Nephron (organoid): Measurements from ENCODE around the gene SIRT1.

Experiments used
- H3K27ac Mint-ChIP-seq, 3 experiments: 2 replicates each; pipeline ENCODE4 v1.8.0; 2020; ENCODE audit warnings: mixed read lengths in 3 of 3, mild to moderate bottlenecking in 2 of 3, moderate library complexity in 1 of 3
- H3K27me3 Mint-ChIP-seq: 2 replicates; pipeline ENCODE4 v1.8.0; 2021; ENCODE audit warnings: low read depth, mild to moderate bottlenecking, moderate library complexity, mixed read lengths
- H3K36me3 Mint-ChIP-seq: 2 replicates; pipeline ENCODE4 v1.8.0; 2020; ENCODE audit warnings: low read depth, mixed read lengths
- H3K4me1 Mint-ChIP-seq: 2 replicates; pipeline ENCODE4 v1.8.0; 2020; ENCODE audit warnings: mixed read lengths
- H3K4me3 Mint-ChIP-seq, 3 experiments: 2 replicates each; pipeline ENCODE4 v1.8.0; 2020; ENCODE audit warnings: mild to moderate bottlenecking in 3 of 3, mixed read lengths in 3 of 3, moderate library complexity in 2 of 3
- H3K9me3 Mint-ChIP-seq: 2 replicates; pipeline ENCODE4 v1.8.0; 2020; ENCODE audit warnings: mixed read lengths
- TF ChIP-seq, protein P1 (sequence below), 3 experiments: fragments of 200-600 bp; sonication (generic); IDR thresholded peaks; one replicate each; pipeline ENCODE4 v1.5.0; 2021; ENCODE audit warnings: antibody characterized with exemption in 3 of 3; ENCODE audit not compliant: unreplicated experiment in 3 of 3

The SIRT1 gene

DNA sequence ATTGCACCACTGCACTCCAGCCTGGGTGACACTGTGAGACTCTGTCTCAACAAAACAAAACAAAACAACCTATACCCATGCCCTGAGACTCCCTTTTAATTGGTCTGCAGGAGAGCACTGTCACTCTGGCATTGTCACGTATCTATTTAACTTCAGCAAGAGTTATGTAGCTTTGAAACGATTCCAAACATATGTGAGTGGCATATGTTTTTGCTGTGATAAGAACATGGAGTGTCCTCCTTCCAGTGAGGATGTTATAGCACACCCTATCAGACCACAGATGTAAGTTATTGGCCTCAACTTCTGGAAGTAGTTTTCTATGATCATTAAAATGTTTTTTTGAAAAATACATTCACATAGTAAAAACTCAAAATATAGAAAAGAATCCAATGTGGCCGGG is 30.9 kb upstream of the SIRT1 start:
- Mint-ChIP-seq H3K36me3 (no peaks in the 10 kb centered on the region), H3K27me3 (no peaks in the 10 kb centered on the region), H3K27ac (no peak overlapping the region), H3K4me3 (no peak overlapping the region), H3K4me1 (peaks cover 6% of the 10 kb centered on the region), H3K9me3 (no peaks in the 10 kb centered on the region)
- TF ChIP-seq, protein P1, sequence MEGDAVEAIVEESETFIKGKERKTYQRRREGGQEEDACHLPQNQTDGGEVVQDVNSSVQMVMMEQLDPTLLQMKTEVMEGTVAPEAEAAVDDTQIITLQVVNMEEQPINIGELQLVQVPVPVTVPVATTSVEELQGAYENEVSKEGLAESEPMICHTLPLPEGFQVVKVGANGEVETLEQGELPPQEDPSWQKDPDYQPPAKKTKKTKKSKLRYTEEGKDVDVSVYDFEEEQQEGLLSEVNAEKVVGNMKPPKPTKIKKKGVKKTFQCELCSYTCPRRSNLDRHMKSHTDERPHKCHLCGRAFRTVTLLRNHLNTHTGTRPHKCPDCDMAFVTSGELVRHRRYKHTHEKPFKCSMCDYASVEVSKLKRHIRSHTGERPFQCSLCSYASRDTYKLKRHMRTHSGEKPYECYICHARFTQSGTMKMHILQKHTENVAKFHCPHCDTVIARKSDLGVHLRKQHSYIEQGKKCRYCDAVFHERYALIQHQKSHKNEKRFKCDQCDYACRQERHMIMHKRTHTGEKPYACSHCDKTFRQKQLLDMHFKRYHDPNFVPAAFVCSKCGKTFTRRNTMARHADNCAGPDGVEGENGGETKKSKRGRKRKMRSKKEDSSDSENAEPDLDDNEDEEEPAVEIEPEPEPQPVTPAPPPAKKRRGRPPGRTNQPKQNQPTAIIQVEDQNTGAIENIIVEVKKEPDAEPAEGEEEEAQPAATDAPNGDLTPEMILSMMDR (IDR thresholded peaks at IDR 0.05; ENCODE audit: unreplicated experiment in 3 of 3): no peak

DNA sequence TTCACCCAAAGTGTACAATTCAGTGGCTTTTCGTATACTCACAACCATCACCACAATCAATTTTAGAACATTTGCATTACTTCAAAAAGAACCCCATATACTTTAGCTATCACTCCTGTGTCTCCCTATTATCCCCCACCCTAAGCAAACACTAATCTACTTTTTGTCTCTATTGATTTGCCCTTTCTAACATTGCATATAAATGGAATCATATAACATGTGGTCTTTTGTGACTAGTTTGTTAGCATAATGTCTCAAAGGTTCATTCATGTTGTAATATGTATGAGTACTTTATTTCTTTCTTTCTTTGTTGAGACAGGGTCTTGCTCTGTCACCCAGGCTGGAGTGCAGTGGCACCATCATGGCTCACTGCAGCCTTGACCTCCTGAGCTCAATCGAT is 25.5 kb upstream of the SIRT1 start:
- Mint-ChIP-seq H3K27me3 (no peaks in the 10 kb centered on the region), H3K4me1 (no peaks in the 10 kb centered on the region), H3K4me3 (no peak overlapping the region), H3K9me3 (no peaks in the 10 kb centered on the region), H3K36me3 (no peaks in the 10 kb centered on the region), H3K27ac (no peak overlapping the region)
- TF ChIP-seq, protein P1 (IDR thresholded peaks at IDR 0.05; ENCODE audit: unreplicated experiment in 3 of 3): no peak

DNA sequence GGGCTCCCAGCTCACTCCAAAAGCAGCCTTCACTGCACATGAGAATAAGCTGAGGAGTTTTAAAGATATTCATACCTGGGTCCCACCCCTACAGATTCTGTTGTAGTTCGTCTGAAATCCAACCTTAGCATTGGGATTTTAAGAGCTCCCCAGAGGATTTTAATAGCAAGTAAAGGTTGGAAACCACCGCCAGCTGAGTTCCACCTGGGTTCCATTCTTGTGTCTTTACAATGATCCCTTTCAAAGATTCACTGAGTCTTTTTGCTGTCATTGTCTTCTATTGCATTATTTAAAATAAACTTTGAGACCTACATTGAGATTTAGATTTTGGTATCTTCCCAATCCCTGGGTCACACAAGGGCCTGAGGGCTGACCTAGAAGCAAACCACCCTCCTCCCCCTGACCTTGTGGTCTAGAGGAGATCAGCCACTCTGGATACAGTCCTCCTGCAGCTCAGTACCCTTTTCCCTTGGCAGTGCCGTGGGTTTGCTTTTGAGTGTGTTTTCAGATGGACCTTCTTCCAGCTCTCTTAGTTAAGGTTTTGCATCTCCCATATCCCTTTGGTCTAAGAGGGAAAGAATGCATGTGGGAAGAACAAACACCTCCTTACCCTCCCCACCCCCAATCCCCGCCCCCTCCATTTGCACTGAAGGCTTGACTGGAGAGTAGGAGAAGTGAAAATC is 22.6 kb upstream of the SIRT1 start:
- TF ChIP-seq, protein P1 (IDR thresholded peaks at IDR 0.05; ENCODE audit: unreplicated experiment in 3 of 3): no peak
- H3K27ac Mint-ChIP-seq: no peak overlapping the region
- H3K4me1 Mint-ChIP-seq: no peaks in the 10 kb centered on the region
- H3K9me3 Mint-ChIP-seq: no peaks in the 10 kb centered on the region
- no peaks in the 10 kb centered on the region for H3K27me3 Mint-ChIP-seq
- no peaks in the 10 kb centered on the region for H3K36me3 Mint-ChIP-seq
- H3K4me3 Mint-ChIP-seq: no peak overlapping the region

DNA sequence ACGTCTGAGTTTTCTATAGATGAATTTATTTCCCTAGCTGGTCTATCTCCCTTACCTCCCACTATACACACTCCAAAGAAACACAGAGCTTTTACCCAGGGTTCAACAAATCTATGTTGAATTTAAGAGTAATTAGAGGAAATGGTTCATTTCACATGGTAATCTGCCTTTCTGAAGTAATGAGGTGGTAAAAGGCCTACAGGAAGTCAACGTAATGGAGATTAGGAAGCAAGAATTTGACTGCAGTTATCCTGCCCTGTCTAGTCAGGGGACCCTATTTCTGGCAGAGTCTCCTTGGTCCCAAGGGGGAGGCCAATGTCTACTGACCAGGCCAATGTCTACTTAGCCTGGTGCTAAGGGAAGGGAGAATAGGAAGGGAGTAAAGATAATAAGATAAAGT is 21.4 kb upstream of the SIRT1 start:
- Mint-ChIP-seq H3K9me3 (no peaks in the 10 kb centered on the region), H3K4me1 (no peaks in the 10 kb centered on the region), H3K4me3 (no peak overlapping the region), H3K27ac (no peak overlapping the region), H3K27me3 (no peaks in the 10 kb centered on the region), H3K36me3 (no peaks in the 10 kb centered on the region)
- TF ChIP-seq, protein P1 (IDR thresholded peaks at IDR 0.05; ENCODE audit: unreplicated experiment in 3 of 3): no peak

DNA sequence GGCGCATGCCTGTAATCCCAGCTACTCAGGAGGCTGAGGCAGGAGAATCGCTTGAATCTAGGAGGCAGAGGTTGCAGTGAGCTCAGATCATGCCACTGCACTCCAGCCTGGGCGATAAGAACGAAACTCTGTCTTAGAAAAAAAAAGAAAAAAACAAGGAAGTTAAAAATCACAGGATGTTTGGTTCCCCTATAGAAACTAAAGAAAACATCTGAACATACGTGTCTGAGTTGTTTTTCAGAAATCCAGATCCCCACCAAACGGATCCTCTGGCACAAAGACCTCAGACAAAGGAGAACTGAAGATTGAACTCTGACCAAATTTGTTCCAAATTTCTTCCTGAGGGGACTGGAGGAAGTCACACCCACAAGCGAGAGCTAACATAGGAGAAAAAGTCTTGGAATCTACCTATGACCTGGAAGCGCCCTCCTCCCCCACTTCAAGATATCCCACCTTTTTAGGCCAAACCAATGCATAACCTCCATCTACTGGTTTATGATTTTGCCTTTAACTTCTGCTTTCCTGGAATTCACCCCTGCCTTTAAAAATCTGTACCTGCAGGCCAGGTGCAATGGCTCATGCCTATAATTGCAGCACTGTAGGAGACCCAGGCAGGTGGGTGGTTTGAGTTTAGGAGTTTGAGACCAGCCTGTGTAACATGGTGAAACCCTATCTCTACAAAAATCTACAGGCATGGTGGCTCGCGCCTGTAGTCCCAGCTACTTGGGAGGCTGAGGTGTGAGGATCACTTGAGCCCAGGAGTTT is 19.7 kb upstream of the SIRT1 start:
- Mint-ChIP-seq H3K36me3 (no peaks in the 10 kb centered on the region), H3K27ac (no peak overlapping the region)
- TF ChIP-seq, protein P1 (IDR thresholded peaks at IDR 0.05; ENCODE audit: unreplicated experiment in 3 of 3): no peak

DNA sequence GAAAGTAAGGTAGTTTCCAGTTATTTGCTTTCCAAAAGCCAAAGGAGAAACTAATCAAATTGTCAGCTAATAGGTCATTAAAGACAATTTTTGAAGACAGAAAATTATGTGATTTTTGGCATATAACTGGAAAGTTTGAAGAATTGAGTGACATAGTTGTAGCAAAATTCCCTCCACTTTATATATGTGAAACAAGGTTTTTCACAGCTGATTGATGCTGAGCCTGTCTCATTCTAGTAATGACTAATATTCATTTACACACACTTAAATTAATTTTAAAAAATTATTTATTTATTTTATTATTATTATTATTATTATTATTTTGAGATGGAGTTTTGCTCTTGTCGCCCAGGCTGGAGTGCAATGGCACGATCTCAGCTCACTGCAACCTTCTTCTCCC is 16.3 kb upstream of the SIRT1 start:
- Mint-ChIP-seq H3K27ac (no peak overlapping the region), H3K36me3 (no peaks in the 10 kb centered on the region), H3K4me3 (no peak overlapping the region), H3K9me3 (no peaks in the 10 kb centered on the region), H3K27me3 (no peaks in the 10 kb centered on the region), H3K4me1 (no peaks in the 10 kb centered on the region)
- TF ChIP-seq, protein P1 (IDR thresholded peaks at IDR 0.05; ENCODE audit: unreplicated experiment in 3 of 3): no peak

More for the DNA sequence above, 19.7 kb upstream of the SIRT1 start:
- H3K27me3 Mint-ChIP-seq: no peaks in the 10 kb centered on the region
- H3K4me1 Mint-ChIP-seq: no peaks in the 10 kb centered on the region
- H3K9me3 Mint-ChIP-seq: no peaks in the 10 kb centered on the region
- H3K4me3 Mint-ChIP-seq: no peak overlapping the region
